NCI-H748 (cell line): ENCODE results near the gene SRPRB.

Experiments
- DNase-seq: peaks from one replicate; lab custom pipeline; 2025; ENCODE audit not compliant: unreplicated experiment; lab: John Stamatoyannopoulos, UW

The SRPRB gene

DNA sequence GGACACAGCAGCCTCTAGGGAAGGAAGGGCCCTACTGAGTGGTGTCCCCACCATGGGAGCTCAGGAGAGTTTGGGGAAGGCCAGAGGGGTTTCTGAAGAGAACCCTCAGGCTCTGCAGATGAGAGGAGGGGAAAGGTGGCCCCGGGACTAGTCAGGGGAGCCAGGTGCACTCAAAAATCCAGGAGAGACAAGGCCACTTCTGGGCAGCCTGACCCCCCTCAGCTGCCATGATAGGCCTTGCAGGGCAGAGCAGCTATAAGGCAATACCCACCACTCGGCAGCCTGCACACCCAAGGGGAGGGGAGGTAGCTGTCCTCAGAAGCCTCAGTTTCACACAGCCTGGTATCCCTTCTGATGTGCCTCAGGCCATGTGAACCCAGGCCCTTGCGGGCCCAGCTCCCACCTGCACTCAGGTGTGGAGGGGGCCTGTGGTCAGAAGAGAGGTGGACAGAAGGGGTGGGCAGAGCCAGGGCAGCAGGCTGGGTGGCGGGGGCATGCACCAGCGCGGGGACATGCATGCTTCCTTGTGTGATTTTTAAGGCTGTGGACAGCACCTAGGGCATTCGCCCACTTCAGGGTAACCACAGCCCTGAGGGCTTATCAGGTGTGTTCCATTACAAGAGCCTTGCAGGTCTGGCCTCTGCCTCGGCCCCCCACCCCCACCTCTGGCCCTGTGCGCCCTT lies 34.6 kb downstream of the SRPRB start:
- no peak for DNase-seq

DNA sequence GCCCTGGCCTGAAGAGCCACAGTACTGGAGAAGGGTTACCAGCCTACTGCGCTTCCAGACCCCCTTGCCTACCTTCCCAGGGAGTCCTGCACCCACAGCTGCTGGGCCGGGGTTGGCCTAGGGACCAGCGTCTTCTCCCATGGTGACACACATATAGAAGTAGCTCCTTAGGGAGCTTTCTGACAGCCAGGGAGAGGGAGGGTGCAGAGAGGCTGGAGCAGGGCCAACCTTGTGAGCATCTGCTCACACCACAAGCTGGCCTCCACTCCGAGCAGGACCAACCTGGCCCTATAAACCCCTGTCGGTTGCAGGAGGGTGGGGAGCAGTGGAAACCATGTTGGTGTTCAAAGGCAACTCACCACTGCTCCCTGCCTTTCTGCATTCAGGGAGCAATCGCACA lies 35.2 kb downstream of the SRPRB start:
- no peak for DNase-seq

DNA sequence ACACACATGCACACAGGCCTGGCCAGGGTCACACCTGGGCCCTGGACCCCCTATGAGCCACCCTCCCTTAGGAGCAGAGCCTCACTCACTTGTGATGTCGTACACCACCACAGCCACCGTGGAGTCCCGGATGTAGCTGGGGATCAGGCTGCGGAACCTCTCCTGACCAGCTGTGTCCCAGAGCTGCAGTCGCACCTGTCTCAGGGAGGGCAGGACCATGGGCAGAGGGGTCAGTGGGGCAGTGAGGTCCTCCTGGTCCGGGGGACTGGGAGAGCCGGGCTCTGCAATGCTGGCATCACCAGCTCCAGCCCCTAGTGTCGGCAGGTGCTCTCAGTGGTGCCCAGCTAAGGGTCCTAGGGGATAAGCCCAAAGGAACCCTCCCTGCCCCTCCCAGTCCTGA lies 35.6 kb downstream of the SRPRB start:
- no peak for DNase-seq

DNA sequence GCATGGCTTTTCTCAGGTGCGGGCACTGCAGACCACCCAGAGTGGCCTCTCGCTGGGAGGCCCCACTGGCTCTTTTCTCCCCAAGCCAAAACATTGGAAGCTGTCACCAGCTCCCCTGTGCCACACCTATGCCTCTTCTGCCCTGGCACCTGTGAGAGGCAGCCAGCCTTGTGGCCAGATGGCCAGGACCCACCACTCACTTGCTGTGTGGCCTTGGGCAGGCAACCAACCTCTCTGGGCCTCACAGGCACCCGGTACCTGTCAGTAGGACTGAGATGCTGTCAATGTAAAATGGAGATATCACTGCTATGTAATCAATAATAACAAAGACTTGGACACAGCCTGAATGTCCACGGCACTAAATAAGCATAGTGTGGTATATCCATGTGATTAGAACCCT lies 36.5 kb downstream of the SRPRB start:
- DNase-seq = no peak

DNA sequence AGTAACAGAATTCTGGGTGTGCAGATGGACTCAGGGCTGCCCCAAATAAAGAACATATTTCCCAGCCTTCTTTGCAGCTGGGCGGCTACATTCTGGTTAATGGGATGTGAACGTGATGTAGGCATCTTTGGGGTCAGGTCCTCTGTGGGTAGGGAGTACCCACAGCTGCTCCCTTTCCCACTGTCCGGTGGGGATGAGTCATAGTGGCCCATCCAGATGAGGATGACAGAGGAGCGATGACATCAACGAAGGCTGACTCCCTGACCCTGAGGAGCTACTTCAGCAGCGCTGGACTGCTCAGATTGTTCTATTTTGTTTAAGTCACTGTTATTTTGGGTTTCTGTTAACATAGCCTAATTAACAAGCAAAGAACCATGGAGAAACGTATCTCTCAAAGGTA lies 38.0 kb downstream of the SRPRB start:
- no peak for DNase-seq

- DNase-seq = no peak
These were observed 39.5 kb downstream of the SRPRB start for GRCh38 chr3:133845127-133845526.

DNA sequence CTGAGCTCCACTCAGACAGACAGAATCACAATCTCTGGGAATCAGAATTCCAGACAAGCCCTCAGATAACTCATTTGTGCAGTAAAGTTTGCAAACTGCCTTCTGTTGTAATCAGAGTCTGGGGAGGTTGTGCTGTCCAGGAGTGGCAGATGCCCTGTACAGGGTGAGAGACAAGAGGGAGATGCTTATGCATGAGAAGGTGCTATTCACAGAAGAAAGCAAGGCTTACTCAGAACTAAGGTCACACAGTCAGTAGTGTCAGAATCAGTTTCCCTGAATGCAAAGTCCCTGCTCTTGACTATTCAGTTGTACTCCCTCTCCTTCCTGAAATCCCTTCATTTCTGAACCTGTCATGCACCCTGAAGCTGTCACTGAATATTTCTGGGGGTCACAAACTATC lies 43.7 kb downstream of the SRPRB start:
- no peak for DNase-seq

GRCh38 chr3:133850034-133850433 lies 44.4 kb downstream of the SRPRB start:
- DNase-seq = no peak

GRCh38 chr3:133851266-133851906 lies 45.8 kb downstream of the SRPRB start:
- no peak for DNase-seq

- no peak for DNase-seq
These were observed 46.3 kb downstream of the SRPRB start for GRCh38 chr3:133851931-133852330.

DNA sequence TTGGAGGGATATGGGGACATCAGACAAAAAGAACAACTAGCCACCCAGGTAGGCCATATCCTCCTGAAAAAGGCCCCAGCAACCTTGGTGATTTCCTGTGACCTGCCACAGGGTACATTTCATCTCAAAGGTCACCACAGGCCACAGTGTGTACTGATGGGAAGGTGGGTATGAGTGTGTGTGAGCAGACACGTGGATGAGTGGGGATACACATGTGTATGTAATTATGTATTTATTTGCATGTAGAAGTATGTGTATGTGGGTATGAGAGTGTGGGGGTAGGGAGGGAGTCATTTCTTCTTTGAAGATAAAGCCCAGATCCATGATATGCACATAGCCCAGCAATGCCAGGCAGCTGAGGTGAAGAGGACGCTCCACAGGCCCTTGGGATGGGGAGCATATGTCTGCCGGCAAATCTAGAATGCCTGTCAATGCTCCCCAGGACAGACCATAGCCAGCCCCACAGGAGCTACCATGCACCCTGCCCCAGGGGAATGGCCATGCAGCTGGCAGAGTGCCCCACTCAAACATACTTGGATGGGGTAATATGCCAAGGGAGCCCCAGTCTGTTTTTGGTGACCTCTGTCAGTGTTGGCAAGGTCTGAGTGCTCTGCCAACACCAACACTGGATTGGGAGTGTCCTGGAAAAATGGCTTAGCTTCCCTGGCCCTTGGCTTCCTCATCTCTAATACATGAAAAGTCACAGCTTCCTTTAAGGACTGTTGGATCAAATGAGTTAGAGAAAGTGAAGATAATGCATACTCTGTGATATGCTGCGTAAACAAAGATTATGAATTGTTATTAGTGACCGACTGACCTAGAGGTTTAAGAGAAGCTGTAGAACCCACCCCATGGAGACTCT lies 47.7 kb downstream of the SRPRB start:
- no peak for DNase-seq

GRCh38 chr3:133853925-133854227 lies 48.3 kb downstream of the SRPRB start:
- DNase-seq = no peak

DNA sequence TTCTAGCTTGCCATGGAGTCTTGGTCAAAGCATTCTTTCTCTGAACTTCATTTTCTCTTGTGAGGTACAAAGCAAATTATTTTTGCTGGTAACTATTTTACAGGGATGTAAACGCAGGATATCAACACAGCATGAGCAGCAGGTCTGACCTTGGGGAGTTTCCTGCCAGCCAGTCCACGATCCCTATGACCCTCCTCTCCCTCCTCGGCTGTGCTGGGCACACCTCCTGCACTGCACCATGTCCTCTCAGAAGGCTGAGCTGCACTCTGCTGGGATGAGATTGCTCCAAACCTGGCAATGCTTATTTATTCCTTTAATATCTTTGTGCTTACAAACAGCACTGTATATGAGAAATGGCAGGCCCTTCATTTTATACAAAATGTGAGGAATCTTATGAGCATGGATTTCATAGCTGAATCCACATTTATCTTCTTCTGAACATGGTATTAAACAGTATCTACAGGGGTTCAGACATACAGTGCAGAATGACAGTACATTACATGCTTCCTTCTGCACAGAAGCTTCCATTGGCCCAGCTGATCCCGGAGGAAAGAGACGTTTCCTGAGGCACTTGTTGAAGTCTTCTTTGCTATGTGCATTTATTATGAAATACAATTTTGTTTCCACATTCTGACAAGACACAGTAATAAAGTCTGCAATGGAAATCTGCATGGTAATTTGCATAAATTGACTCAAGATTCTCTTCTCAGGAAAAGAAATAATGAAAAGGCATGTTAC lies 48.8 kb downstream of the SRPRB start:
- DNase-seq = no peak

GRCh38 chr3:133855002-133855370 lies 49.4 kb downstream of the SRPRB start:
- DNase-seq = no peak

- DNase-seq = no peak
These were observed 50.2 kb downstream of the SRPRB start for GRCh38 chr3:133855772-133856171.

GRCh38 chr3:133856316-133856715 lies 50.7 kb downstream of the SRPRB start:
- DNase-seq = no peak

DNA sequence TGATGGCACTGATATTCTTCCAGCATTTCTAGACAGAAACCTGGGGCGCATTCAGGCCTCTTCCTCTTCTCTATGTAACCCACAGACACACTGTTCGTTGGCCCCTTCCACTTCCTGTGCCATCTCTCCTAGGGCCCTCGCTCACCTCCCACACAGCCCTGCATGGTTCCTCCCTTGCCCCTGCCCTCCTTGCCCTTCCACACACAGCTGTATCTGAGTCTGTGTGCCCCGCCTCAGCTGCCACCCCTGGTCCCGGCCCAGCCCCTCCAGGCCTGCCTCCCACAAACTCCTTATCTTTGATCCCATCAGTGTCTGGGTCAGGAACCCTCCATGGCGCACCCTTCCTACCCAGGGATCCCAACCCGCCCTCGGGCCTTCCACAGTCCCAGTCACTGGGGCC lies 52.2 kb downstream of the SRPRB start:
- DNase-seq = no peak

- no peak for DNase-seq
These were observed 54.0 kb downstream of the SRPRB start for GRCh38 chr3:133859381-133860234.

GRCh38 chr3:133860519-133860918 lies 54.9 kb downstream of the SRPRB start:
- no peak for DNase-seq

- DNase-seq = no peak
These were observed 56.5 kb downstream of the SRPRB start for GRCh38 chr3:133862161-133862560.

DNA sequence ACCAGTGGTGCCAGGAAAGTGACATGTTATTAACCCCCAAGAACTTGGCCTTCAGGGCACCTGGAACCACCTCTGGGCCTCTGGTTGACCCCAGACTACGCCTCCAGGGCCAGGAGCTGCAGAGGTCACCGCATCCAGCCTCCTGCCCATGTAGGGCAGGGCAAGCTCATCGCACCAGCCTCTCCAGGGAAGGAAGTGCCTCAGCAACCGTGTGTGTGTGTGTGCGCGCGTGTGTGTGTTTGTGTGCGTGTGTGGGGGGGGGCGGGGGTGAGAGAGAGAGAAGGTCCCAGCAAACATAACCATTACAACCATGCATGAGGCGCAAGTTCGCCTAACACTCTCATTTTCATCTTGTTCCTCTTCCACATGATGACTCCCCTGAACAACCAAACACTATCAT lies 58.3 kb downstream of the SRPRB start:
- DNase-seq = no peak
